GM19372 (cell line): ENCODE results near the gene ZNF792.
A peak's percentile ranks its signal among the peaks of the same experiment; 100 is the strongest.
"Not testable (repeated sequence)": the region's sequence is repeated elsewhere in the genome, so short reads cannot be mapped to it uniquely, and the experiment has no call there.

Experiments used
- ATAC-seq: cut with Tn5 transposase; IDR thresholded peaks from one replicate; pipeline ENCODE4 v1.9.1; 2021; ENCODE audit warnings: mild to moderate bottlenecking, low read depth, moderate library complexity; ENCODE audit not compliant: unreplicated experiment

ZNF792 gene

GRCh38 chr19:34932494-34932893 lies 31.5 kb downstream of the ZNF792 start:
- no peak for ATAC-seq

- ATAC-seq: peak; percentile 98
Observed at GRCh38 chr19:34926685-34927375, 37.2 kb downstream of the ZNF792 start, which contains the start of gene ZNF30. Gene ZNF30 (plus strand): TSS chr19:34926903. CDS start chr19:34929948, 3,045 bp downstream.

DNA sequence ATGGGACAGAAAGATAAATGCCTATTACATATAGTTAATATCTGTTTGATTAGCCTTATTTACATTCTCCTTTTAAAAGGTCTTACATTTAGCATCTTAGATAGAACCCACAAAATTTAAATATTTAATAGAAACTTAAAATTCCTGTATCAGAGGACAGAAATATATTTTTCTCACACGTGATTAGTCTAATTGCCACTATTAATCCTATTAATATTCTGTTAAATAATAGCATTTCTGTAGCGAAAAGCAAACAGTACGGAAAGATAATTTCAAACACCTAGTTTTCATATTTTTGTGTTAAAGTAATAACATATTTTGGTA lies 37.7 kb downstream of the ZNF792 start:
- no peak for ATAC-seq

DNA sequence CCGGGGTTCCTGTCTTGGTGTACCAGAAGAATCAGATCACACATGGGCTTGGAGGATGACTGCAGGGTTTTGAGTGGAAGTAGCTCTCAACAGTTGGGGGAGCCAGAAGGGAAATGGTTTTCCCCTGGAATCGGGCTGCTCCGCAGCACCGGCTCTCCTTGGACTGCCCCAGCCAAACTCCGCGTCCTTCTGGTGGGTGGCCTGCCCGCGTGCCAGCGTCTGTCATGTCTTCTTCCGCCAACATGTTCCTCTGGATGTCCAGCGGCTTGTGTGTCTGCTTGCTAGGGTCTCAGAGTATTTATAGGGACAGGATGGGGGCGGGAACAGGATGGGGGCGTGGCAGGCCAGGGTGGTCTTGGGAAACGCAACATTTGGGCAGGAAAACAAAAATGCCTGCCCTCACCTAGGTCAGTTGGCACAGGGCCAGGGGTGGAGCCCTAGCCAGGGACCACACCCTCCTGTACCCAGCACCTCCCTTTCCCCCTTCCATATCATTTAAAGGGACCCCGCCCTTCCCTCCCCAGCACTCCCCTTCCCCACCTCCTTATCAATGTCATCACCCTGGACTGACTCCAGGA lies 38.7 kb downstream of the ZNF792 start:
- no peak for ATAC-seq

GRCh38 chr19:34920090-34920786 lies 43.8 kb downstream of the ZNF792 start:
- ATAC-seq: not testable (repeated sequence)

- ATAC-seq: no peak
Observed at GRCh38 chr19:34918190-34918589, 45.8 kb downstream of the ZNF792 start.

- ATAC-seq: not testable (repeated sequence)
Observed at GRCh38 chr19:34917144-34917543, 46.9 kb downstream of the ZNF792 start.

DNA sequence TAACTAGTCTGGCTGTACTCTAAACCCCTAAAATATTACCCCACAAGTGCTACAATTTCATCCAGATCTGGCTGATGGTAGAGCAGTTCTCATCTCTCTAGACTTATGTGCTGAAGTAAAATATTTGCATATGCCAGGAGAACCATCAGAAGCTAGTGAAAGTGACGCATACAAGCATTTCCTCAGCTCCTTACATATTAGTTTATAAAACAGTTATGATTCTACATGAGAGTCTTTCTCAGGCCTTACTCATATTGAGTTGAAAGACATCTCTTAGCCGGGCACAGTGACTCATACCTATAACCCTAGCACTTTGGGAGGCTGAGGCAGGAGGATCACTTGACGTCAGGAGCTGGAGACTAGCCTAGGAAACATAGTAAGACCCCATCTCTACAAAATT lies 53.3 kb downstream of the ZNF792 start:
- ATAC-seq: no peak
